GM21360 (cell line): ENCODE results near the gene EPB41L4B.
"Not testable (repeated sequence)": the region's sequence is repeated elsewhere in the genome, so short reads cannot be mapped to it uniquely, and the experiment has no call there.

Experiments used
- ATAC-seq: cut with Tn5 transposase; IDR thresholded peaks from one replicate; pipeline ENCODE4 v1.9.1; 2021; ENCODE audit warnings: mild to moderate bottlenecking, moderate library complexity; ENCODE audit not compliant: unreplicated experiment

The EPB41L4B gene

GRCh38 chr9:109320742-109321448 is at the start of gene EPB41L4B:
Gene EPB41L4B, minus strand, starts transcription at chr9:109321059. Its CDS starts 613 bp downstream, at chr9:109320446.
- peak; percentile 92 for ATAC-seq

GRCh38 chr9:109369285-109369684 is 48.4 kb upstream of the EPB41L4B start:
- ATAC-seq, result peak; percentile 88

GRCh38 chr9:109360771-109361170 is 39.9 kb upstream of the EPB41L4B start:
- ATAC-seq, result no peak

GRCh38 chr9:109358968-109359603 is 38.2 kb upstream of the EPB41L4B start:
- ATAC-seq, result not testable (repeated sequence)

GRCh38 chr9:109355564-109356297 is 34.9 kb upstream of the EPB41L4B start:
- no peak for ATAC-seq

GRCh38 chr9:109354190-109354589 is 33.3 kb upstream of the EPB41L4B start:
- ATAC-seq, result no peak

GRCh38 chr9:109351032-109351431 is 30.2 kb upstream of the EPB41L4B start:
- ATAC-seq, result no peak

GRCh38 chr9:109349421-109349846 is 28.6 kb upstream of the EPB41L4B start:
- no peak for ATAC-seq

GRCh38 chr9:109346904-109347303 is 26.0 kb upstream of the EPB41L4B start:
- no peak for ATAC-seq

- ATAC-seq, result no peak
Observed at GRCh38 chr9:109344866-109345265, 24.0 kb upstream of the EPB41L4B start.

- ATAC-seq, result no peak
Observed at GRCh38 chr9:109342878-109343277, 22.0 kb upstream of the EPB41L4B start.

- ATAC-seq, result no peak
Observed at GRCh38 chr9:109341561-109341960, 20.7 kb upstream of the EPB41L4B start.

GRCh38 chr9:109340979-109341378 is 20.1 kb upstream of the EPB41L4B start:
- not testable (repeated sequence) for ATAC-seq

- ATAC-seq, result no peak
Observed at GRCh38 chr9:109336409-109336808, 15.6 kb upstream of the EPB41L4B start.

GRCh38 chr9:109335929-109336328 is 15.1 kb upstream of the EPB41L4B start:
- ATAC-seq, result no peak

GRCh38 chr9:109335121-109335520 is 14.3 kb upstream of the EPB41L4B start:
- no peak for ATAC-seq

- ATAC-seq, result no peak
Observed at GRCh38 chr9:109331353-109331752, 10.5 kb upstream of the EPB41L4B start.

- ATAC-seq, result no peak
Observed at GRCh38 chr9:109329638-109330258, 8.9 kb upstream of the EPB41L4B start.

- ATAC-seq, result no peak
Observed at GRCh38 chr9:109328978-109329637, 8.2 kb upstream of the EPB41L4B start.

- ATAC-seq, result no peak
Observed at GRCh38 chr9:109325089-109325488, 4.2 kb upstream of the EPB41L4B start.

GRCh38 chr9:109323771-109324170 is 2.9 kb upstream of the EPB41L4B start:
- no peak for ATAC-seq
